Measurements from ENCODE around the gene RPL9. TPM values are rescaled to one million over a fixed set of nuclear protein-coding genes. Genes with fewer than 3 reads are reported as not detected.
"Not testable (repeated sequence)": the region's sequence is repeated elsewhere in the genome, so short reads cannot be mapped to it uniquely, and the experiment has no call there.

The RPL9 gene
- total RNA-seq, 8 experiments from 2014 or later, result 1,536 to 3,891 (median 1,936) TPM

GRCh38 chr4:39480902-39481695 is 22.4 kb upstream of the RPL9 start:
- in situ Hi-C loops (cut with MboI; ENCODE audit: low pct_unique_long_range_greater_than_20kb in 2 of 9, low sequenced_read_pairs in 9 of 9, unreplicated experiment in 9 of 9), result no loop called here
- Histone ChIP-seq H3K4me3 (no peak overlapping the region), H3K4me1 (replicated peaks in 1 of 2) (no peaks in the 10 kb centered on the region), H3K27ac (no peak overlapping the region)
- 77 to 100% (median 89%) methylated on average over 1 to 16 of the region's 21 CpGs; no CpG with 5 or more reads in 1 of the 10 experiments for WGBS, 10 experiments
- no peak for ATAC-seq (replicated peaks in 6 of 8)

- Histone ChIP-seq H3K4me3 (no peak overlapping the region), H3K4me1 (replicated peaks in 1 of 2) (no peaks in the 10 kb centered on the region), H3K27ac (no peak overlapping the region)
- in situ Hi-C loops (cut with MboI; ENCODE audit: low pct_unique_long_range_greater_than_20kb in 2 of 9, low sequenced_read_pairs in 9 of 9, unreplicated experiment in 9 of 9), result no loop called here
- ATAC-seq (replicated peaks in 6 of 8), result no peak
- 89 to 100% (median 96%) methylated on average over 3 to 11 of the region's 27 CpGs; no CpG with 5 or more reads in 5 of the 10 experiments for WGBS, 10 experiments
Measured at GRCh38 chr4:39480251-39480650, 21.5 kb upstream of the RPL9 start.

GRCh38 chr4:39476187-39476895 is 17.6 kb upstream of the RPL9 start:
- WGBS, 10 experiments, result 63 to 100% (median 83%) methylated on average over 1 to 5 of the region's 5 CpGs; no CpG with 5 or more reads in 3 of the 10 experiments
- in situ Hi-C loops (cut with MboI; ENCODE audit: low pct_unique_long_range_greater_than_20kb in 2 of 9, low sequenced_read_pairs in 9 of 9, unreplicated experiment in 9 of 9), result no loop called here

GRCh38 chr4:39472396-39472795 is 13.7 kb upstream of the RPL9 start:
- in situ Hi-C loops (cut with MboI; ENCODE audit: low pct_unique_long_range_greater_than_20kb in 2 of 9, low sequenced_read_pairs in 9 of 9, unreplicated experiment in 9 of 9), result loop anchor here in 2 of 9 experiments (25.0 kb wide), 1 partner anchor 490 kb away; no protein-coding TSS in a partner anchor
- no peaks in the 10 kb centered on the region for H3K4me1 ChIP-seq (replicated peaks in 1 of 2)
- H3K27ac ChIP-seq, result no peak overlapping the region
- no peak for ATAC-seq (replicated peaks in 6 of 8)
- no peak overlapping the region for H3K4me3 ChIP-seq
- 63 to 100% (median 85%) methylated on average over 1 to 3 of the region's 3 CpGs; no CpG with 5 or more reads in 1 of the 10 experiments for WGBS, 10 experiments

More at GRCh38 chr4:39476187-39476895, 17.6 kb upstream of the RPL9 start:
- Histone ChIP-seq H3K27ac (no peak overlapping the region), H3K4me1 (replicated peaks in 1 of 2) (no peaks in the 10 kb centered on the region), H3K4me3 (no peak overlapping the region)
- peak in 2 of 8 experiments; percentile 33 to 56 for ATAC-seq (replicated peaks in 6 of 8)

GRCh38 chr4:39470402-39470801 is 11.7 kb upstream of the RPL9 start:
- Histone ChIP-seq H3K27ac (no peak overlapping the region), H3K4me3 (no peak overlapping the region), H3K4me1 (replicated peaks in 1 of 2) (no peaks in the 10 kb centered on the region)
- WGBS, 10 experiments, result 75 to 100% (median 100%) methylated on average over 1 of the region's 1 CpG; no CpG with 5 or more reads in 1 of the 10 experiments
- ATAC-seq (replicated peaks in 6 of 8), result no peak
- in situ Hi-C loops (cut with MboI; ENCODE audit: low pct_unique_long_range_greater_than_20kb in 2 of 9, low sequenced_read_pairs in 9 of 9, unreplicated experiment in 9 of 9), result loop anchor here in 2 of 9 experiments (25.0 kb wide), 1 partner anchor 492 kb away; no protein-coding TSS in a partner anchor

- H3K4me3 ChIP-seq, result no peak overlapping the region
- peak; percentile 44 to 78 (median 66) for ATAC-seq (replicated peaks in 6 of 8)
- 0 to 95% (median 72%) methylated on average over 1 to 4 of the region's 4 CpGs for WGBS, 10 experiments
- H3K4me1 ChIP-seq (replicated peaks in 1 of 2), result peaks cover 0 to 3% of the 10 kb centered on the region in 2 donors
- in situ Hi-C loops (cut with MboI; ENCODE audit: low pct_unique_long_range_greater_than_20kb in 2 of 9, low sequenced_read_pairs in 9 of 9, unreplicated experiment in 9 of 9), result loop anchor here in 2 of 9 experiments (25.0 kb wide), 1 partner anchor 493 kb away; no protein-coding TSS in a partner anchor
- no peak overlapping the region for H3K27ac ChIP-seq
Measured at GRCh38 chr4:39469429-39470077, 10.8 kb upstream of the RPL9 start.

- in situ Hi-C loops (cut with MboI; ENCODE audit: low pct_unique_long_range_greater_than_20kb in 2 of 9, low sequenced_read_pairs in 9 of 9, unreplicated experiment in 9 of 9), result loop anchor here in 2 of 9 experiments (25.0 kb wide), 1 partner anchor 495 kb away; no protein-coding TSS in a partner anchor
- H3K4me3 ChIP-seq, result no peak overlapping the region
- H3K27ac ChIP-seq, result no peak overlapping the region
- H3K4me1 ChIP-seq (replicated peaks in 1 of 2), result peaks cover 0 to 3% of the 10 kb centered on the region in 2 donors
- peak in 3 of 8 experiments; percentile 67 to 73 (median 68) for ATAC-seq (replicated peaks in 6 of 8)
- 0 to 100% (median 64%) methylated on average over 1 to 4 of the region's 4 CpGs; no CpG with 5 or more reads in 2 of the 10 experiments for WGBS, 10 experiments
Measured at GRCh38 chr4:39467464-39467863, 8.7 kb upstream of the RPL9 start.

- Histone ChIP-seq H3K27ac (no peak overlapping the region), H3K4me3 (no peak overlapping the region), H3K4me1 (replicated peaks in 1 of 2) (peaks cover 0 to 3% of the 10 kb centered on the region in 2 donors)
- ATAC-seq (replicated peaks in 6 of 8), result peak in 3 of 8 experiments; percentile 20 to 30 (median 26)
- WGBS, 10 experiments, result 0 to 80% (median 38%) methylated on average over 1 to 4 of the region's 4 CpGs
- in situ Hi-C loops (cut with MboI; ENCODE audit: low pct_unique_long_range_greater_than_20kb in 2 of 9, low sequenced_read_pairs in 9 of 9, unreplicated experiment in 9 of 9), result loop anchor here in 2 of 9 experiments (25.0 kb wide), 1 partner anchor 496 kb away; no protein-coding TSS in a partner anchor
Measured at GRCh38 chr4:39466747-39467146, 8.0 kb upstream of the RPL9 start.

GRCh38 chr4:39464886-39465501 is 6.3 kb upstream of the RPL9 start:
- ATAC-seq (replicated peaks in 6 of 8), result peak; percentile 43 to 97 (median 79)
- Histone ChIP-seq H3K27ac (peak overlapping the region; percentile 65 to 72), H3K4me3 (no peak overlapping the region), H3K4me1 (replicated peaks in 1 of 2) (peaks cover 2 to 4% of the 10 kb centered on the region in 2 donors)
- in situ Hi-C loops (cut with MboI; ENCODE audit: low pct_unique_long_range_greater_than_20kb in 2 of 9, low sequenced_read_pairs in 9 of 9, unreplicated experiment in 9 of 9), result loop anchor here in 2 of 9 experiments (25.0 kb wide), 1 partner anchor 497 kb away; no protein-coding TSS in a partner anchor
- 7 to 93% (median 80%) methylated on average over 1 to 2 of the region's 2 CpGs; no CpG with 5 or more reads in 4 of the 10 experiments for WGBS, 10 experiments

GRCh38 chr4:39458161-39458504 is 589 bp downstream of the RPL9 start:
- not testable (repeated sequence) for ATAC-seq (replicated peaks in 6 of 8)
- H3K27ac ChIP-seq, result peak overlapping the region; percentile 77 to 91
- H3K4me3 ChIP-seq, result peak overlapping the region; percentile 72 to 98 (median 79)
- WGBS, 10 experiments, result 0 to 4% (median 0%) methylated on average over 2 to 5 of the region's 13 CpGs; no CpG with 5 or more reads in 4 of the 10 experiments
- peaks cover 14 to 15% of the 10 kb centered on the region in 2 donors for H3K4me1 ChIP-seq (replicated peaks in 1 of 2)
- in situ Hi-C loops (cut with MboI; ENCODE audit: low pct_unique_long_range_greater_than_20kb in 2 of 9, low sequenced_read_pairs in 9 of 9, unreplicated experiment in 9 of 9), result loop anchor here in 2 of 9 experiments (25.0 kb wide), 1 partner anchor 504 kb away; no protein-coding TSS in a partner anchor

- in situ Hi-C loops (cut with MboI; ENCODE audit: low pct_unique_long_range_greater_than_20kb in 2 of 9, low sequenced_read_pairs in 9 of 9, unreplicated experiment in 9 of 9), result loop anchor here in 2 of 9 experiments (25.0 kb wide), 1 partner anchor 505 kb away; no protein-coding TSS in a partner anchor
Measured at GRCh38 chr4:39456946-39457763, 1.6 kb downstream of the RPL9 start.

More at GRCh38 chr4:39456946-39457763, 1.6 kb downstream of the RPL9 start:
- ATAC-seq (replicated peaks in 6 of 8), result no peak
- 7 to 88% (median 78%) methylated on average over 1 to 10 of the region's 10 CpGs for WGBS, 10 experiments
- Histone ChIP-seq H3K27ac (no peak overlapping the region), H3K4me1 (replicated peaks in 1 of 2) (peaks cover 14 to 15% of the 10 kb centered on the region in 2 donors), H3K4me3 (peak overlapping the region; percentile 72 to 98 (median 79))

Measured in motor neuron (in vitro differentiated cells).